CD14-positive monocyte (primary cell): ENCODE results near the gene SH3RF1. TPM values are rescaled to one million over a fixed set of nuclear protein-coding genes. Genes with fewer than 3 reads are reported as not detected.

Experiments used
- DNase-seq, 3 donors: peaks; one replicate each; pipeline ENCODE4 v3.0.0-alpha.2; 2011 to 2022
- H2AFZ ChIP-seq: 2 replicates; pipeline ENCODE4 v1.6.0; 2012; ENCODE audit warnings: mild to moderate bottlenecking, low read depth, low read length, inconsistent platforms; ENCODE audit not compliant: insufficient read depth, poor library complexity, severe bottlenecking
- H3K27ac ChIP-seq, 2 donors: 1 replicate in 1 of 2; 2 replicates in 1 of 2; pipeline ENCODE4 v1.5.1; 2012 to 2013; ENCODE audit warnings: low read length in 2 of 2, control low read depth in 1 of 2, inconsistent platforms in 1 of 2, low read depth in 1 of 2, mild to moderate bottlenecking in 1 of 2
- H3K27me3 ChIP-seq, 2 donors: one replicate each; pipeline versions ENCODE4 v1.6.0 to v1.6.1; 2011 to 2013; ENCODE audit warnings: low read length in 2 of 2; ENCODE audit not compliant: control insufficient read depth in 2 of 2, insufficient read depth in 2 of 2
- H3K36me3 ChIP-seq, 2 donors: replicated peaks in 1 of 2; 1 replicate in 1 of 2; 2 replicates in 1 of 2; pipeline versions ENCODE4 v1.5.1 to v1.6.1; 2012 to 2013; ENCODE audit warnings: low read length in 2 of 2, control low read depth in 1 of 2, inconsistent platforms in 1 of 2, mild to moderate bottlenecking in 1 of 2; ENCODE audit not compliant: insufficient read depth in 2 of 2, control insufficient read depth in 1 of 2
- H3K4me1 ChIP-seq, 2 donors: 1 replicate in 1 of 2; 2 replicates in 1 of 2; pipeline versions ENCODE4 v1.5.1 to v1.6.1; 2012 to 2013; ENCODE audit warnings: low read length in 2 of 2, control low read depth in 1 of 2, inconsistent platforms in 1 of 2, mild to moderate bottlenecking in 1 of 2, moderate library complexity in 1 of 2; ENCODE audit not compliant: insufficient read depth in 2 of 2, control insufficient read depth in 1 of 2
- H3K4me2 ChIP-seq: replicated peaks from 2 replicates; pipeline ENCODE3; 2012; ENCODE audit warnings: low read length, moderate library complexity, mild to moderate bottlenecking; ENCODE audit not compliant: poor library complexity, severe bottlenecking; ENCODE audit errors: extremely low read depth
- H3K4me3 ChIP-seq, 3 experiments: fragments of 200-600 bp in 1 of 3; sonication (generic) in 1 of 3; replicated peaks in 1 of 3; 1 replicate in 2 of 3; 2 replicates in 1 of 3; pipeline ENCODE4 v1.5.1; 2011 to 2013; ENCODE audit warnings: low read length in 3 of 3, mild to moderate bottlenecking in 3 of 3, control low read depth in 2 of 3, low read depth in 2 of 3, inconsistent platforms in 1 of 3, moderate library complexity in 1 of 3
- H3K79me2 ChIP-seq: 2 replicates; pipeline ENCODE4 v1.6.0; 2012; ENCODE audit warnings: mild to moderate bottlenecking, control low read depth, inconsistent platforms, low read length, moderate library complexity; ENCODE audit not compliant: insufficient read depth
- H3K9ac ChIP-seq: 2 replicates; pipeline ENCODE4 v1.6.0; 2017; ENCODE audit warnings: low read length, mild to moderate bottlenecking; ENCODE audit not compliant: insufficient read depth, poor library complexity, severe bottlenecking
- H3K9me3 ChIP-seq, 2 donors: replicated peaks in 1 of 2; 1 replicate in 1 of 2; 2 replicates in 1 of 2; pipeline versions ENCODE4 v1.5.1 to v1.6.1; 2012 to 2013; ENCODE audit warnings: low read length in 2 of 2, control low read depth in 1 of 2; ENCODE audit not compliant: control insufficient read depth in 1 of 2, insufficient read depth in 1 of 2
- H4K20me1 ChIP-seq: 2 replicates; pipeline ENCODE4 v1.6.0; 2012; ENCODE audit warnings: mild to moderate bottlenecking, low read length, control low read depth, moderate library complexity; ENCODE audit not compliant: insufficient read depth
- H3K27ac Mint-ChIP-seq, 7 donors: one replicate each; pipeline ENCODE4 v1.8.0; 2020; ENCODE audit warnings: mild to moderate bottlenecking in 7 of 7, mixed read lengths in 7 of 7, moderate library complexity in 6 of 7, inconsistent platforms in 2 of 7
- H3K27me3 Mint-ChIP-seq, 3 donors: one replicate each; pipeline ENCODE4 v1.8.0; 2021 to 2022; ENCODE audit warnings: low read depth in 3 of 3, mild to moderate bottlenecking in 3 of 3, mixed read lengths in 3 of 3, moderate library complexity in 3 of 3, inconsistent platforms in 1 of 3
- H3K36me3 Mint-ChIP-seq, 2 donors: one replicate each; pipeline ENCODE4 v1.8.0; 2020; ENCODE audit warnings: mixed read lengths in 2 of 2, inconsistent platforms in 1 of 2, mild to moderate bottlenecking in 1 of 2
- H3K4me1 Mint-ChIP-seq: one replicate; pipeline ENCODE4 v1.8.0; 2020; ENCODE audit warnings: mild to moderate bottlenecking, mixed read lengths
- H3K4me3 Mint-ChIP-seq, 2 donors: one replicate each; pipeline ENCODE4 v1.8.0; 2020; ENCODE audit warnings: mild to moderate bottlenecking in 2 of 2, mixed read lengths in 2 of 2, moderate library complexity in 1 of 2
- H3K9me3 Mint-ChIP-seq, 7 donors: one replicate each; pipeline ENCODE4 v1.8.0; 2020 to 2022; ENCODE audit warnings: mixed read lengths in 7 of 7, mild to moderate bottlenecking in 6 of 7, moderate library complexity in 6 of 7, inconsistent platforms in 2 of 7
- CTCF ChIP-seq: fragments of 200-600 bp; IDR thresholded peaks from one replicate; pipeline ENCODE4 v1.8.0; 2022; ENCODE audit warnings: antibody characterized with exemption, mild to moderate bottlenecking
- WGBS: methylation state at CpG from one replicate; pipeline ENCODE4 v1.1.5; 2013; ENCODE audit warnings: missing lambda C conversion rate; ENCODE audit not compliant: insufficient coverage; 5-methylcytosine and 5-hydroxymethylcytosine counted together
- intact Hi-C, 2 donors: fragments of 100-400 bp; cut with micrococcal nuclease; formaldehyde crosslinking; loops; one replicate each; pipeline versions ENCODE4 v1.15.0 to v1.15.1; 2023
- polyA plus RNA-seq, 3 donors: library from polyadenylated mRNA; depleted of rRNA in 1 of 3; unstranded in 2 of 3; stranded (reverse) in 1 of 3; fragments of 300-500 nt in 2 of 3; fragments of >200 nt in 1 of 3; fragmentation: Illumina TruSeq in 2 of 3; gene quantifications; 1 replicate in 2 of 3; 2 replicates in 1 of 3; pipeline ENCODE4 v1.2.3, GENCODE V29; 2012 to 2021

Gene SH3RF1
- polyA plus RNA-seq, 3 donors: 3.1 to 4.7 (median 4.4) TPM

- no peak overlapping the region for H2AFZ ChIP-seq
- DNase-seq: no peak
- no peak for TF ChIP-seq CTCF
- WGBS: no CpG with 5 or more reads among the region's 1 CpG
- H3K9ac ChIP-seq: no peak overlapping the region
- H3K9me3 ChIP-seq: no peaks in the 10 kb centered on the region
- H3K27me3 Mint-ChIP-seq: peaks cover 0 to 3% (median 0%) of the 10 kb centered on the region in 3 donors
- no peak overlapping the region for H3K27ac ChIP-seq
- no peaks in the 10 kb centered on the region for H3K36me3 ChIP-seq
- no peaks in the 10 kb centered on the region for H3K9me3 Mint-ChIP-seq
- H3K4me3 Mint-ChIP-seq: no peak overlapping the region
- H3K27ac Mint-ChIP-seq: no peak overlapping the region
- no peaks in the 10 kb centered on the region for H3K27me3 ChIP-seq
- H3K4me1 ChIP-seq: no peaks in the 10 kb centered on the region
- H4K20me1 ChIP-seq: no peaks in the 10 kb centered on the region
- no peaks in the 10 kb centered on the region for H3K4me1 Mint-ChIP-seq
- intact Hi-C loops: no loop called here
- peaks cover 8% of the 10 kb centered on the region for H3K79me2 ChIP-seq
- H3K4me2 ChIP-seq: no peak overlapping the region
- peaks cover 0 to 7% of the 10 kb centered on the region in 2 donors for H3K36me3 Mint-ChIP-seq
- no peak overlapping the region for H3K4me3 ChIP-seq
These were observed 67.9 kb downstream of the SH3RF1 start for GRCh38 chr4:169202878-169203277.

GRCh38 chr4:169202145-169202699 lies 68.5 kb downstream of the SH3RF1 start:
- no peak for DNase-seq
- H3K4me3 Mint-ChIP-seq: no peak overlapping the region
- Histone ChIP-seq H3K79me2 (peaks cover 5% of the 10 kb centered on the region), H3K9me3 (no peaks in the 10 kb centered on the region), H3K4me3 (no peak overlapping the region), H2AFZ (no peak overlapping the region), H3K36me3 (no peaks in the 10 kb centered on the region), H3K9ac (no peak overlapping the region), H3K27ac (no peak overlapping the region), H3K4me1 (no peaks in the 10 kb centered on the region), H4K20me1 (no peaks in the 10 kb centered on the region), H3K4me2 (no peak overlapping the region), H3K27me3 (no peaks in the 10 kb centered on the region)
- intact Hi-C loops: no loop called here
- no CpG with 5 or more reads among the region's 3 CpGs for WGBS
- no peak for TF ChIP-seq CTCF
- H3K4me1 Mint-ChIP-seq: no peaks in the 10 kb centered on the region
- H3K27me3 Mint-ChIP-seq: peaks cover 0 to 5% (median 0%) of the 10 kb centered on the region in 3 donors
- peaks cover 0 to 7% of the 10 kb centered on the region in 2 donors for H3K36me3 Mint-ChIP-seq
- H3K27ac Mint-ChIP-seq: no peak overlapping the region
- H3K9me3 Mint-ChIP-seq: no peaks in the 10 kb centered on the region
